Nasal cavity respiratory epithelium epithelial cell of viscerocranial mucosa (primary cell): ENCODE data around the gene N4BP2L1. TPM values are rescaled to one million over a fixed set of nuclear protein-coding genes. Genes with fewer than 3 reads are reported as not detected.

Source experiments
- total RNA-seq: library from RNA; depleted of rRNA; stranded (reverse); fragments of >200 nt; gene quantifications from 2 replicates; pipeline ENCODE4 v1.2.3, GENCODE V29; 2014

Gene N4BP2L1
- 0.34 and 2.7 TPM in 2 replicates for total RNA-seq

DNA sequence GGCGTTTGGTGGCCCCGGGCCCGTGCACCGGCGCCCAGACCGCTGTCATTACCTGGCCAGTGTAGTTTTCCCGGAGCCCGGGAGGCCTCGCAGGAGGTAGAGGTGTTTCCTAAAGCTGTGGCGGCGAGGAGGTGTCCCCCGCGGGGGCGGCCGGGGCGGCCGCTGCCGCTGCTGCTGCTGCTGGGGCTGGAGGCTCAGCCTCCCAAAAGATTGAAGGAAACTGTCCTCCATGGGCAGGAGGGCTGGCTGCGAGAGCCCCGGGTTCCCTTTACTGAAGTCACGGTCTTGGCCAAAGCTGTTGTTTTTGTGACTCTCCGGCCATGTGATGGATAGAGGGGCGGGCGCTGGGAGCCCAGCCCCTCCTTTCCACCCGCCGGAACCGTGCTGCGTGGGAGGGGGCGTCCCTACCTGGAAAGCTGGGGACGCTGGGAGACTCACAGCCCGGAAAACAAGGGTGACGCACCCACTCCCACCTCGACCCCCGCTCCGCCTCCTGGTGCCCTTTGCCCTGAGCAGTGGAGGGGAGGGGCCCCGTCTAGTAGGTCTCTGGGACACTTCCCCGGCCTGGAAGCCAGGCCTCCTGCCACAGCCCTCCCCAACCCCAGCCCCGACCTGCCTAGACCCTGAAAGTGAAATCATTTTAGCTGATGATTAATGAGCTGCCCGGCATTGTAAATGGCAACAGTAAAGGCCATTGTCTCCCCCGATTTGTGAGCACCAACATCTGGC lies at the start of gene N4BP2L1:
Gene N4BP2L1 (minus strand): TSS at position 279 of the 729 bp plus-strand sequence. CDS start 48 bp downstream, at position 231.

Other genes starting within 250 kb of the N4BP2L1 start
- gene ZAR1L, start 112.8 kb downstream of the N4BP2L1 start, total RNA-seq = not detected in 2 replicates
- gene BRCA2, start 112.6 kb downstream of the N4BP2L1 start, total RNA-seq = 1.1 and 2.7 TPM in 2 replicates
- 76.9 and 154 TPM in 2 replicates for gene N4BP2L2, start 110.7 kb upstream of the N4BP2L1 start, total RNA-seq
- 12.6 and 24.6 TPM in 2 replicates for gene PDS5B, start 158.3 kb upstream of the N4BP2L1 start, total RNA-seq